Kasumi-1 (cell line): ENCODE results near the gene OR6C74.

ENCODE experiments used
- DNase-seq, 2 experiments: peaks; one replicate each; lab custom pipeline; 2025; lab: John Stamatoyannopoulos, UW

Gene OR6C74

GRCh38 chr12:55244309-55244708 is at the start of gene OR6C74:
Gene OR6C74, plus strand, starts transcription at chr12:55244609. Its CDS starts 2,679 bp downstream, at chr12:55247288.
- no peak for DNase-seq

GRCh38 chr12:55220725-55221124 is 23.7 kb upstream of the OR6C74 start, which contains the start of gene OR10A7:
Gene OR10A7, plus strand, starts transcription at chr12:55221025. Its CDS starts 0 bp downstream, at chr12:55221025.
- no peak for DNase-seq

- DNase-seq = no peak
Observed at GRCh38 chr12:55226523-55226922, 17.9 kb upstream of the OR6C74 start.

- no peak for DNase-seq
Observed at GRCh38 chr12:55227643-55228042, 16.8 kb upstream of the OR6C74 start.

- DNase-seq = no peak
Observed at GRCh38 chr12:55246159-55246558, 1.8 kb downstream of the OR6C74 start.

- DNase-seq = no peak
Observed at GRCh38 chr12:55250944-55251343, 6.5 kb downstream of the OR6C74 start.

GRCh38 chr12:55253281-55253680 is 8.9 kb downstream of the OR6C74 start:
- no peak for DNase-seq

- DNase-seq = no peak
Observed at GRCh38 chr12:55256831-55257230, 12.4 kb downstream of the OR6C74 start.

- DNase-seq = no peak
Observed at GRCh38 chr12:55258303-55258702, 13.9 kb downstream of the OR6C74 start.

- no peak for DNase-seq
Observed at GRCh38 chr12:55280991-55281390, 36.6 kb downstream of the OR6C74 start.

GRCh38 chr12:55289999-55290398 is 45.6 kb downstream of the OR6C74 start:
- DNase-seq = no peak
